ENCODE data around the gene DTL. TPM values are rescaled to one million over a fixed set of nuclear protein-coding genes. Genes with fewer than 3 reads are reported as not detected.

The DTL gene
- total and polyA plus RNA-seq, 7 donors: 0.36 to 4.4 (median 0.60) TPM; not detected in 2

- no peaks in the 10 kb centered on the region for H3K4me1 ChIP-seq
- no peaks in the 10 kb centered on the region for H3K36me3 ChIP-seq
- no peaks in the 10 kb centered on the region for H3K27me3 ChIP-seq
- DNase-seq: no peak
- TF ChIP-seq POLR2A (IDR thresholded peaks at IDR 0.05): no peak
- no peak overlapping the region for H3K4me3 ChIP-seq
- no peaks in the 10 kb centered on the region for H3K9me3 ChIP-seq
- intact Hi-C loops (cut with DNase I): no loop called here
- WGBS, 2 donors: 93 to 96% methylated on average over 4 of the region's 4 CpGs
- no peak overlapping the region for H3K27ac ChIP-seq
These were observed 91.7 kb downstream of the DTL start for GRCh38 chr1:212127221-212127620.

GRCh38 chr1:212129781-212130180 is 94.2 kb downstream of the DTL start:
- Histone ChIP-seq H3K9me3 (no peaks in the 10 kb centered on the region), H3K4me1 (no peaks in the 10 kb centered on the region), H3K36me3 (no peaks in the 10 kb centered on the region), H3K27ac (no peak overlapping the region), H3K4me3 (no peak overlapping the region), H3K27me3 (no peaks in the 10 kb centered on the region)
- 95 to 96% methylated on average over 6 of the region's 6 CpGs for WGBS, 2 donors
- intact Hi-C loops (cut with DNase I): no loop called here
- DNase-seq: no peak
- TF ChIP-seq POLR2AphosphoS5 (IDR thresholded peaks at IDR 0.05) (no peak), CTCF (IDR thresholded peaks at IDR 0.05) (no peak), POLR2A (IDR thresholded peaks at IDR 0.05) (no peak), EP300 (IDR thresholded peaks at IDR 0.05) (no peak)

GRCh38 chr1:212132025-212132424 is 96.5 kb downstream of the DTL start:
- 90 to 100% methylated on average over 1 of the region's 1 CpG for WGBS, 2 donors
- intact Hi-C loops (cut with DNase I): no loop called here
- H3K4me1 ChIP-seq: no peaks in the 10 kb centered on the region
- DNase-seq: no peak
- no peak overlapping the region for H3K27ac ChIP-seq
- no peaks in the 10 kb centered on the region for H3K9me3 ChIP-seq
- TF ChIP-seq POLR2AphosphoS5 (IDR thresholded peaks at IDR 0.05): no peak
- TF ChIP-seq POLR2A (IDR thresholded peaks at IDR 0.05): no peak
- TF ChIP-seq CTCF (IDR thresholded peaks at IDR 0.05): no peak
- TF ChIP-seq EP300 (IDR thresholded peaks at IDR 0.05): no peak
- no peaks in the 10 kb centered on the region for H3K27me3 ChIP-seq
- H3K4me3 ChIP-seq: no peak overlapping the region
- H3K36me3 ChIP-seq: no peaks in the 10 kb centered on the region

GRCh38 chr1:212133319-212133718 is 97.8 kb downstream of the DTL start:
- Histone ChIP-seq H3K4me3 (no peak overlapping the region), H3K36me3 (no peaks in the 10 kb centered on the region), H3K9me3 (no peaks in the 10 kb centered on the region), H3K27me3 (no peaks in the 10 kb centered on the region), H3K4me1 (no peaks in the 10 kb centered on the region), H3K27ac (no peak overlapping the region)
- no peak for TF ChIP-seq POLR2A (IDR thresholded peaks at IDR 0.05)
- TF ChIP-seq EP300 (IDR thresholded peaks at IDR 0.05): no peak
- no peak for TF ChIP-seq CTCF (IDR thresholded peaks at IDR 0.05)
- TF ChIP-seq POLR2AphosphoS5 (IDR thresholded peaks at IDR 0.05): no peak
- WGBS, 2 donors: 89 to 95% methylated on average over 2 of the region's 2 CpGs
- intact Hi-C loops (cut with DNase I): no loop called here
- DNase-seq: no peak

GRCh38 chr1:212135166-212135565 is 99.6 kb downstream of the DTL start:
- no peak for DNase-seq
- Histone ChIP-seq H3K9me3 (no peaks in the 10 kb centered on the region), H3K27me3 (no peaks in the 10 kb centered on the region), H3K36me3 (no peaks in the 10 kb centered on the region), H3K4me1 (no peaks in the 10 kb centered on the region), H3K27ac (no peak overlapping the region), H3K4me3 (no peak overlapping the region)
- 95 to 98% methylated on average over 2 of the region's 2 CpGs for WGBS, 2 donors
- TF ChIP-seq POLR2A (IDR thresholded peaks at IDR 0.05) (no peak), EP300 (IDR thresholded peaks at IDR 0.05) (no peak), CTCF (IDR thresholded peaks at IDR 0.05) (no peak), POLR2AphosphoS5 (IDR thresholded peaks at IDR 0.05) (no peak)
- intact Hi-C loops (cut with DNase I): no loop called here

All from sigmoid colon (tissue), 7 donors.